ENCODE data around the gene SMR3A. TPM values are rescaled to one million over a fixed set of nuclear protein-coding genes. Genes with fewer than 3 reads are reported as not detected.

SMR3A gene
- total RNA-seq, 1 experiment from 2014 or later, result not detected

Other genes with a start within 250 kb of the SMR3A start
- gene PRR27, start 206.5 kb upstream of the SMR3A start, total RNA-seq (2014; rRNA removed; shearing (Covaris generic)), result not detected in 2 replicates
- not detected in 2 replicates for gene ODAM, start 165.0 kb upstream of the SMR3A start, total RNA-seq (2014; rRNA removed; shearing (Covaris generic))
- gene FDCSP, start 134.6 kb upstream of the SMR3A start, total RNA-seq (2014; rRNA removed; shearing (Covaris generic)), result not detected in 2 replicates
- not detected in 2 replicates for gene CSN3, start 118.2 kb upstream of the SMR3A start, total RNA-seq (2014; rRNA removed; shearing (Covaris generic))
- not detected in 2 replicates for gene CABS1, start 25.8 kb upstream of the SMR3A start, total RNA-seq (2014; rRNA removed; shearing (Covaris generic))
- not detected in 2 replicates for gene SMR3B, start 22.4 kb downstream of the SMR3A start, total RNA-seq (2014; rRNA removed; shearing (Covaris generic))
- gene OPRPN, start 37.2 kb downstream of the SMR3A start, total RNA-seq (2014; rRNA removed; shearing (Covaris generic)), result not detected in 2 replicates
- not detected in 2 replicates for gene MUC7, start 111.4 kb downstream of the SMR3A start, total RNA-seq (2014; rRNA removed; shearing (Covaris generic))
- gene AMTN, start 157.8 kb downstream of the SMR3A start, total RNA-seq (2014; rRNA removed; shearing (Covaris generic)), result not detected in 2 replicates
- gene AMBN, start 231.5 kb downstream of the SMR3A start, total RNA-seq (2014; rRNA removed; shearing (Covaris generic)), result not detected in 2 replicates

Data from NCI-H460 (cell line).